HT-29 (cell line): ENCODE data around the gene ASPHD1. TPM values are rescaled to one million over a fixed set of nuclear protein-coding genes. Genes with fewer than 3 reads are reported as not detected.
"Not testable (repeated sequence)": the region's sequence is repeated elsewhere in the genome, so short reads cannot be mapped to it uniquely, and the experiment has no call there.

Experiments
- DNase-seq: peaks from one replicate; pipeline ENCODE4 v3.0.0-alpha.2; 2015; ENCODE audit warnings: low spot score
- total RNA-seq: library from RNA; depleted of rRNA; stranded (reverse); fragments of >200 nt; shearing (Covaris generic); gene quantifications from 2 replicates; pipeline ENCODE4 v1.2.3, GENCODE V29; 2014

ASPHD1 gene
- total RNA-seq, 1 experiment from 2014 or later, result 24.0 TPM

GRCh38 chr16:29907973-29908372 lies 7.7 kb downstream of the ASPHD1 start:
- DNase-seq, result no peak

GRCh38 chr16:29908719-29909220 lies 8.5 kb downstream of the ASPHD1 start:
- no peak for DNase-seq

- DNase-seq, result no peak
These were observed 9.1 kb downstream of the ASPHD1 start for GRCh38 chr16:29909391-29909790.

- not testable (repeated sequence) for DNase-seq
These were observed 9.6 kb downstream of the ASPHD1 start for GRCh38 chr16:29909851-29910250.

GRCh38 chr16:29910819-29911675 lies 10.8 kb downstream of the ASPHD1 start:
- DNase-seq, result no peak

- DNase-seq, result no peak
These were observed 11.4 kb downstream of the ASPHD1 start for GRCh38 chr16:29911676-29912010.

- DNase-seq, result no peak
These were observed 11.8 kb downstream of the ASPHD1 start for GRCh38 chr16:29912087-29912486.

- DNase-seq, result no peak
These were observed 13.2 kb downstream of the ASPHD1 start for GRCh38 chr16:29913514-29913913.

GRCh38 chr16:29915590-29916247 lies 15.4 kb downstream of the ASPHD1 start:
- DNase-seq, result no peak

GRCh38 chr16:29916979-29917378 lies 16.7 kb downstream of the ASPHD1 start:
- DNase-seq, result peak; percentile 18

- no peak for DNase-seq
These were observed 20.2 kb downstream of the ASPHD1 start for GRCh38 chr16:29920288-29921033.

- DNase-seq, result no peak
These were observed 20.7 kb downstream of the ASPHD1 start for GRCh38 chr16:29921034-29921385.

- no peak for DNase-seq
These were observed 22.0 kb downstream of the ASPHD1 start for GRCh38 chr16:29922326-29922725.

- no peak for DNase-seq
These were observed 22.8 kb downstream of the ASPHD1 start for GRCh38 chr16:29922986-29923501.

- peak; percentile 25 for DNase-seq
These were observed 24.9 kb downstream of the ASPHD1 start for GRCh38 chr16:29925105-29925756.

GRCh38 chr16:29925781-29926710 lies 25.8 kb downstream of the ASPHD1 start, which contains the start of gene KCTD13:
KCTD13 (minus strand) TSS chr16:29926226; CDS start chr16:29926033, 193 bp downstream.
- DNase-seq, result peak; percentile 86

GRCh38 chr16:29926711-29927052 lies 26.4 kb downstream of the ASPHD1 start:
- DNase-seq, result peak; percentile 39

- no peak for DNase-seq
These were observed 27.0 kb downstream of the ASPHD1 start for GRCh38 chr16:29927070-29927905.

- DNase-seq, result not testable (repeated sequence)
These were observed 31.5 kb downstream of the ASPHD1 start for GRCh38 chr16:29931750-29932149.
